ENCODE data around the gene SLC49A4. TPM values are rescaled to one million over a fixed set of nuclear protein-coding genes. Genes with fewer than 3 reads are reported as not detected.

SLC49A4 gene
- total RNA-seq, 4 donors from 2014 or later, result 12.2 to 21.4 (median 15.9) TPM

DNA sequence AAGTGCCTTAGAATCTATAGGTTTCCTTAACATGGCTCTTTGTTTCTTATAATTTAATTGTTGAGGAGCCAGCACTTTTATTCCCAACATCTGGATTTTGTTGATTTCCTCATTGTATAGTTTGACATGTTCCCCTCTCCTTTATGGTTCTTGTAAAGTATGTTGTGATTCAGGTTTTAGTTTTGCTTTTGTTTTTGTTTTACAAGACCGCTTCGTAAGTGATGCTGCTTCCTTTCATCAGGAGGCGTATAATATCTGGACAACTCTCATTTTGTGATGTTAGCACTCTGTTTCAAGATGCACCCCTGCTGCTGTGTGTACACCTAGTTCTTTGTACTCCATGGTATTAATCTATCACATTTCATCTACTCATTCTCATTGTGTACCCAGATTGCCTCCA lies 48.7 kb downstream of the SLC49A4 start:
- Histone ChIP-seq H3K27me3 (no peaks in the 10 kb centered on the region), H3K4me3 (no peak overlapping the region), H3K36me3 (peaks cover 0 to 20% (median 0%) of the 10 kb centered on the region in 3 donors), H3K27ac (no peak overlapping the region), H3K4me1 (no peaks in the 10 kb centered on the region), H3K9me3 (no peaks in the 10 kb centered on the region)
- WGBS, 2 donors, result 54 to 59% methylated on average over 3 of the region's 3 CpGs
- no peak for DNase-seq
- intact Hi-C loops (cut with DNase I), result no loop called here
- TF ChIP-seq POLR2A (IDR thresholded peaks at IDR 0.05), result no peak
- TF ChIP-seq, protein P1, sequence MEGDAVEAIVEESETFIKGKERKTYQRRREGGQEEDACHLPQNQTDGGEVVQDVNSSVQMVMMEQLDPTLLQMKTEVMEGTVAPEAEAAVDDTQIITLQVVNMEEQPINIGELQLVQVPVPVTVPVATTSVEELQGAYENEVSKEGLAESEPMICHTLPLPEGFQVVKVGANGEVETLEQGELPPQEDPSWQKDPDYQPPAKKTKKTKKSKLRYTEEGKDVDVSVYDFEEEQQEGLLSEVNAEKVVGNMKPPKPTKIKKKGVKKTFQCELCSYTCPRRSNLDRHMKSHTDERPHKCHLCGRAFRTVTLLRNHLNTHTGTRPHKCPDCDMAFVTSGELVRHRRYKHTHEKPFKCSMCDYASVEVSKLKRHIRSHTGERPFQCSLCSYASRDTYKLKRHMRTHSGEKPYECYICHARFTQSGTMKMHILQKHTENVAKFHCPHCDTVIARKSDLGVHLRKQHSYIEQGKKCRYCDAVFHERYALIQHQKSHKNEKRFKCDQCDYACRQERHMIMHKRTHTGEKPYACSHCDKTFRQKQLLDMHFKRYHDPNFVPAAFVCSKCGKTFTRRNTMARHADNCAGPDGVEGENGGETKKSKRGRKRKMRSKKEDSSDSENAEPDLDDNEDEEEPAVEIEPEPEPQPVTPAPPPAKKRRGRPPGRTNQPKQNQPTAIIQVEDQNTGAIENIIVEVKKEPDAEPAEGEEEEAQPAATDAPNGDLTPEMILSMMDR (IDR thresholded peaks at IDR 0.05), result no peak

DNA sequence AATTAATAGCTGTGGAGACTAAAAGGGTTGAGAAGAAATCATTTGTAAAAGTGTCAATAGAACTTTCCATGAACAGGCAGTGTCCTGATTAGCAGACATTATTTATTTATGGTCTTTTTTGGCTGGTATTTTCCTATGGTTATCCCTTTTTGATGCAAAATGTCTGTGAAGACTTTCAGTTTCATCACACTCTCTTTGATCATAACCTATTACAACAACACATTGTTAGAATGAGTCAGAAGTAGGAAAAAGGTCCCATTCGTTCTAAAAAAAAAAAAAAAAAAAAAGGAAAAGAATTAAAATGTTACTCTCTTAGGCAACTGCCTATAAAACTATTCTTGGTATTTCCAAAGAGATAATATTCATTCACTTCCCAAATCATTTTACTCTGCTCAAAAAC lies 62.1 kb downstream of the SLC49A4 start:
- Histone ChIP-seq H3K36me3 (peaks cover 0 to 60% (median 0%) of the 10 kb centered on the region in 3 donors), H3K9me3 (no peaks in the 10 kb centered on the region), H3K27me3 (no peaks in the 10 kb centered on the region), H3K4me3 (no peak overlapping the region), H3K4me1 (no peaks in the 10 kb centered on the region), H3K27ac (no peak overlapping the region)
- WGBS, 2 donors, result 7% methylated on average over 1 of the region's 1 CpG
- no peak for TF ChIP-seq POLR2A (IDR thresholded peaks at IDR 0.05)
- TF ChIP-seq, protein P1 (IDR thresholded peaks at IDR 0.05), result no peak
- DNase-seq, result no peak
- intact Hi-C loops (cut with DNase I), result no loop called here

DNA sequence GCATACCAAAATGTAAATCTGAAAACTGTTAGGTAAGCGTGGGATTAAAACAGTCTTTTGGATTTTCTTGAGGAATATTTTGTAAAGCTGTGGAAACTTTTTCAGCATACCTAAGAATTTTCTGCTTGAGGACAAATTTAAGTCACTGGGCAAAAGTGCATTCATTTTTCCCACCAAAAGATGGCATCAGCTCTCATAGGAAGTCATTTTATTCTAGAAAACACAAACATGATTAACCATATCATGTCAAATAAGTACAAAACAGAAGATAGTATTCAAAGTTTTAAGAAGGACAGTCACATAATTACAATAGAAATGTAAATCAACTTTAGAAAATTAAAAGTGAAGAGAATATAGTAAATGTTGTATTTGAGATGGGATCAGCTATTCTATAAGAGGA lies 63.5 kb downstream of the SLC49A4 start:
- H3K27ac ChIP-seq, result no peak overlapping the region
- intact Hi-C loops (cut with DNase I), result no loop called here
- no peaks in the 10 kb centered on the region for H3K27me3 ChIP-seq
- TF ChIP-seq, protein P1 (IDR thresholded peaks at IDR 0.05), result peak in 1 of 6 experiments; percentile 37
- no peak for TF ChIP-seq POLR2A (IDR thresholded peaks at IDR 0.05)
- 47 to 100% methylated on average over 1 of the region's 1 CpG for WGBS, 2 donors
- H3K36me3 ChIP-seq, result peaks cover 0 to 62% (median 0%) of the 10 kb centered on the region in 3 donors
- no peak overlapping the region for H3K4me3 ChIP-seq
- no peak for DNase-seq
- H3K4me1 ChIP-seq, result no peaks in the 10 kb centered on the region
- no peaks in the 10 kb centered on the region for H3K9me3 ChIP-seq

DNA sequence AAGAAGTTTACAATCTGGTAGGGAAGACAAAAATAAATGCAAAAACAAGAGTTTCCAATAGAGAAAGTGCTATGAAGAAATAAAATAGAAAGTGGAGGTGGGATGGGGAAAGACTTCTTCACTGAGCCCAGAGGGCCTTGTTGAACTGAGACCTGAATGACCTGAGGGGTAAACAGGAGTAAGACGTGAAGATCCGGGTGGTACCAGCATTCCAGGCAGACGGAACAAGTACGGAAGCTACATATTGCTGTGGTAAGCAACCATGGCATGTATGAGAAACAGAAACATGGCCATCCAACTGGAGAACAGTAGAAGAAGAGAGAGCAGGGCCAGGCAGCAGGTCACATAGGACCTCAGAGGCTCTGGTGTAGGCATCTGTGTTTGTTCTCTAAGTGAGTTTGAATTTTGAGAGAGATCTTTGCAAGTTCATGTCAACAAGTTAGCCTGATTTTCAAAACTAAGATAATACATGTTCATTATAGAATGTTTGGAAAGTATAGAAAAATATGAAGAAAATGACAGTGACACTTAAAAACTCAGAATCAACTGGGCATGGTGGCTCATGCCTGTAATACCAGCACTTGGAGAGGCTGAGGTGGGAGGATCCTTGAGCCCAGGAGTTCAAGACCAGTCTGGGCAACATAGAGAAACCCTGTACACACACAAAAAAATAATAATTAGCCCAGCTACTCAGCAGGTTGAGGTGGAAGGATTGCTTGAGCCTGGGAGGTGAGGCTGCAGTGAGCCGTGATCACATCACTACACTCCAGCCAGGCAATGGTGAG lies 64.3 kb downstream of the SLC49A4 start:
- Histone ChIP-seq H3K36me3 (peaks cover 0 to 62% (median 0%) of the 10 kb centered on the region in 3 donors), H3K4me1 (no peaks in the 10 kb centered on the region), H3K27me3 (no peaks in the 10 kb centered on the region), H3K4me3 (no peak overlapping the region), H3K9me3 (no peaks in the 10 kb centered on the region), H3K27ac (no peak overlapping the region)
- WGBS, 2 donors, result 83 to 89% methylated on average over 5 of the region's 5 CpGs
- TF ChIP-seq, protein P1 (IDR thresholded peaks at IDR 0.05), result no peak
- no peak for TF ChIP-seq POLR2A (IDR thresholded peaks at IDR 0.05)
- intact Hi-C loops (cut with DNase I), result no loop called here
- DNase-seq, result no peak

DNA sequence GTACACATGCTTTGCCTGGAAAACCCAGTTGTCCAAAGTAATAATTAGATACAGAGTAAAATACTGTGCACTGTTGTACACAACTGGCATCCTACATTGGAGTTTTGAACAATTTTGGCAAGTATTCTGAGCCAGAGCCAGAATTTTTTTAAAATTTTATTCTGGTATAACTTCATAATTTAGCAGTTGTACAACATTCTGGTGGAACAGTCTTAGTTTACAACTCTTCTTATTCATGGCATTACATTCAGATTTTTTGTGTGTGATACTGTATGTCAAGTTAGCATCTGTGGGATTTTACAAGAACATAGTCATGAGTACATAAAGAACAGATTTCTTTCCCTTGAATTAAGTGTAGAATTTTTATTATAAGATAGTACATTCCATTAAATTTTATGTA lies 67.5 kb downstream of the SLC49A4 start:
- Histone ChIP-seq H3K4me3 (no peak overlapping the region), H3K27me3 (no peaks in the 10 kb centered on the region), H3K4me1 (no peaks in the 10 kb centered on the region), H3K36me3 (peaks cover 0 to 54% (median 0%) of the 10 kb centered on the region in 3 donors), H3K9me3 (no peaks in the 10 kb centered on the region), H3K27ac (no peak overlapping the region)
- no peak for TF ChIP-seq POLR2A (IDR thresholded peaks at IDR 0.05)
- TF ChIP-seq, protein P1 (IDR thresholded peaks at IDR 0.05), result no peak
- DNase-seq, result no peak
- intact Hi-C loops (cut with DNase I), result no loop called here

Data from esophagus squamous epithelium (tissue), 5 donors.